ENCODE measurements around the gene CCL22. TPM values are rescaled to one million over a fixed set of nuclear protein-coding genes. Genes with fewer than 3 reads are reported as not detected.
A peak's percentile ranks its signal among the peaks of the same experiment; 100 is the strongest.

CCL22 gene
- polyA plus RNA-seq, 2 of the 4 experiments (the other 2 are of a cell fraction): not detected

GRCh38 chr16:57387598-57388354 is 29.2 kb downstream of the CCL22 start (continued):
- TF ChIP-seq E2F6 (IDR thresholded peaks at IDR 0.05; ENCODE audit: borderline replicate concordance, low read depth) (no peak), CBX2 (IDR thresholded peaks at IDR 0.05; ENCODE audit: borderline replicate concordance, low read depth) (no peak), RARB (CRISPR knock-in tag; IDR thresholded peaks at IDR 0.05) (no peak), EHF (CRISPR knock-in tag; IDR thresholded peaks at IDR 0.05) (no peak), POLR2A (IDR thresholded peaks at IDR 0.05; ENCODE audit: low read length) (no peak), ZNF302 (CRISPR knock-in tag; IDR thresholded peaks at IDR 0.05) (no peak), HOXB13 (CRISPR knock-in tag; IDR thresholded peaks at IDR 0.05; ENCODE audit: low read depth) (no peak)

GRCh38 chr16:57388359-57389086 is 29.9 kb downstream of the CCL22 start:
- TF ChIP-seq GATA3 (IDR thresholded peaks at IDR 0.05; ENCODE audit: borderline replicate concordance) (no peak), POLR2AphosphoS2 (conservative IDR thresholded peaks at IDR 0.05; ENCODE audit: low read length) (no peak), HES2 (IDR thresholded peaks at IDR 0.05) (no peak), RARB (CRISPR knock-in tag; IDR thresholded peaks at IDR 0.05) (no peak), BHLHE40 (IDR thresholded peaks at IDR 0.05; ENCODE audit: low read depth, low read length) (no peak), RNF2 (IDR thresholded peaks at IDR 0.05; ENCODE audit: borderline replicate concordance, low read depth) (no peak), TP53 (CRISPR knock-in tag; IDR thresholded peaks at IDR 0.05) (no peak), ELK1 (IDR thresholded peaks at IDR 0.05; ENCODE audit: low read depth, low read length) (no peak), MAX (IDR thresholded peaks at IDR 0.05) (no peak), HMGXB4 (CRISPR knock-in tag; IDR thresholded peaks at IDR 0.05; ENCODE audit: borderline replicate concordance) (no peak), FOXS1 (CRISPR knock-in tag; IDR thresholded peaks at IDR 0.05) (no peak), NPAS2 (CRISPR knock-in tag; IDR thresholded peaks at IDR 0.05; ENCODE audit: borderline replicate concordance) (no peak), HDAC2 (IDR thresholded peaks at IDR 0.05) (no peak), ZC3H11A (IDR thresholded peaks at IDR 0.05) (no peak), RFX5 (IDR thresholded peaks at IDR 0.05) (no peak)
- H3K9me3 ChIP-seq: no peaks in the 10 kb centered on the region
- H3K4me1 ChIP-seq: peaks cover 20% of the 10 kb centered on the region
- POLR2A ChIA-PET: no interaction called here
- WGBS (ENCODE audit: missing lambda C conversion rate): 18% methylated on average over 7 of the region's 7 CpGs
- peak overlapping the region; percentile 53 to 65; a peak in 4 of 6 replicates for H3K27ac ChIP-seq
- CTCF ChIA-PET: interaction anchor here (0.9 to 1.3 kb wide), 2 partner anchors 29 to 69 kb away, joined by 3 to 4 read pairs; no protein-coding TSS in a partner anchor
- peak; percentile 39 for FAIRE-seq
- no peak; a peak in 1 of 6 replicates for ATAC-seq
- H3K4me2 ChIP-seq: peak overlapping the region; percentile 45
- H3K4me3 ChIP-seq: no peak overlapping the region
- peak in 1 of 2 experiments; percentile 48 for DNase-seq (ENCODE audit: low read depth in 1 of 2, low spot score in 1 of 2)

All from A549 (cell line).